BJ (cell line): ENCODE results near the gene TXNRD2. TPM values are rescaled to one million over a fixed set of nuclear protein-coding genes. Genes with fewer than 3 reads are reported as not detected.

Source experiments
- CTCF ChIA-PET: fragments of 350-600 bp; formaldehyde crosslinking; extraction: SDS; loops from one replicate; lab custom pipeline; 2021; ENCODE audit warnings: antibody characterized with exemption, inconsistent platforms; lab: Yijun Ruan, JAX
- POLR2A ChIA-PET: fragments of 300-600 bp; sonication (Branson Sonifier 250); formaldehyde crosslinking; extraction: SDS; loops from one replicate; lab custom pipeline; 2021; ENCODE audit warnings: antibody characterized with exemption; lab: Charles Lee
- DNase-seq: peaks from one replicate; pipeline ENCODE4 v3.0.0-alpha.2; 2011; ENCODE audit warnings: low read depth
- H3K27me3 ChIP-seq: 2 replicates; pipeline ENCODE4 v1.6.0; 2011; ENCODE audit warnings: low read length; ENCODE audit not compliant: control insufficient read depth, insufficient read depth
- H3K36me3 ChIP-seq: 2 replicates; pipeline ENCODE4 v1.5.1; 2011; ENCODE audit warnings: low read length; ENCODE audit not compliant: control insufficient read depth, insufficient read depth
- H3K4me3 ChIP-seq: 2 replicates; pipeline ENCODE4 v1.5.1; 2011; ENCODE audit warnings: low read depth, mild to moderate bottlenecking, control low read depth, low read length
- CTCF ChIP-seq: IDR thresholded peaks from 2 replicates; pipeline ENCODE4 v1.5.1; 2011; ENCODE audit warnings: low read depth, mild to moderate bottlenecking, control low read depth, inconsistent platforms, low read length, moderate library complexity; ENCODE audit not compliant: insufficient read depth
- polyA plus RNA-seq: library from polyadenylated mRNA; depleted of rRNA; stranded (reverse); fragments of >200 nt; gene quantifications from 2 replicates; pipeline ENCODE4 v1.2.3, GENCODE V29; 2011

Gene TXNRD2
- polyA plus RNA-seq, 1 experiment = 28.5 TPM

GRCh38 chr22:19964701-19965386 is 23.2 kb upstream of the TXNRD2 start:
- H3K27me3 ChIP-seq = no peaks in the 10 kb centered on the region
- CTCF ChIA-PET = interaction anchor here (1.0 to 1.8 kb wide), 6 partner anchors 9 to 164 kb away, joined by 3 to 5 read pairs (median 4); partner anchors contain the start of gene TANGO2
- peaks cover 39% of the 10 kb centered on the region for H3K36me3 ChIP-seq
- DNase-seq = no peak
- no peak for TF ChIP-seq CTCF
- POLR2A ChIA-PET = no interaction called here
- H3K4me3 ChIP-seq = no peak overlapping the region

- TF ChIP-seq CTCF = no peak
- Histone ChIP-seq H3K36me3 (peaks cover 35% of the 10 kb centered on the region), H3K27me3 (no peaks in the 10 kb centered on the region), H3K4me3 (no peak overlapping the region)
- ChIA-PET POLR2A (no interaction called here), CTCF (interaction anchor here (1.1 to 2.3 kb wide), 4 partner anchors 27 to 165 kb away, joined by 3 to 11 read pairs (median 4); no protein-coding TSS in a partner anchor)
- no peak for DNase-seq
Observed at GRCh38 chr22:19963863-19964642, 22.4 kb upstream of the TXNRD2 start.

- Histone ChIP-seq H3K4me3 (no peak overlapping the region), H3K36me3 (peaks cover 31% of the 10 kb centered on the region), H3K27me3 (no peaks in the 10 kb centered on the region)
- CTCF ChIA-PET = interaction anchor here (0.7 to 2.3 kb wide), 4 partner anchors 8 to 51 kb away, joined by 3 to 11 read pairs (median 4); no protein-coding TSS in a partner anchor
- no peak for TF ChIP-seq CTCF
- POLR2A ChIA-PET = interaction anchor here (0.7 kb wide), 1 partner anchor 22 kb away, joined by 8 read pairs; the partner anchor contains the start of genes COMT and TXNRD2
- no peak for DNase-seq
Observed at GRCh38 chr22:19962909-19963806, 21.5 kb upstream of the TXNRD2 start.

- ChIA-PET POLR2A (interaction anchor here (0.7 kb wide), 1 partner anchor 21 kb away, joined by 8 read pairs; the partner anchor contains the start of genes COMT and TXNRD2), CTCF (interaction anchor here (0.7 to 2.3 kb wide), 4 partner anchors 9 to 51 kb away, joined by 3 to 11 read pairs (median 4); no protein-coding TSS in a partner anchor)
- peak; percentile 78 for TF ChIP-seq CTCF
- Histone ChIP-seq H3K36me3 (peaks cover 25% of the 10 kb centered on the region), H3K27me3 (no peaks in the 10 kb centered on the region), H3K4me3 (no peak overlapping the region)
- DNase-seq = no peak
Observed at GRCh38 chr22:19962246-19962908, 20.8 kb upstream of the TXNRD2 start.
